Measurements from ENCODE around the gene CBFA2T2.
"Not testable (repeated sequence)": the region's sequence is repeated elsewhere in the genome, so short reads cannot be mapped to it uniquely, and the experiment has no call there.

The CBFA2T2 gene

DNA sequence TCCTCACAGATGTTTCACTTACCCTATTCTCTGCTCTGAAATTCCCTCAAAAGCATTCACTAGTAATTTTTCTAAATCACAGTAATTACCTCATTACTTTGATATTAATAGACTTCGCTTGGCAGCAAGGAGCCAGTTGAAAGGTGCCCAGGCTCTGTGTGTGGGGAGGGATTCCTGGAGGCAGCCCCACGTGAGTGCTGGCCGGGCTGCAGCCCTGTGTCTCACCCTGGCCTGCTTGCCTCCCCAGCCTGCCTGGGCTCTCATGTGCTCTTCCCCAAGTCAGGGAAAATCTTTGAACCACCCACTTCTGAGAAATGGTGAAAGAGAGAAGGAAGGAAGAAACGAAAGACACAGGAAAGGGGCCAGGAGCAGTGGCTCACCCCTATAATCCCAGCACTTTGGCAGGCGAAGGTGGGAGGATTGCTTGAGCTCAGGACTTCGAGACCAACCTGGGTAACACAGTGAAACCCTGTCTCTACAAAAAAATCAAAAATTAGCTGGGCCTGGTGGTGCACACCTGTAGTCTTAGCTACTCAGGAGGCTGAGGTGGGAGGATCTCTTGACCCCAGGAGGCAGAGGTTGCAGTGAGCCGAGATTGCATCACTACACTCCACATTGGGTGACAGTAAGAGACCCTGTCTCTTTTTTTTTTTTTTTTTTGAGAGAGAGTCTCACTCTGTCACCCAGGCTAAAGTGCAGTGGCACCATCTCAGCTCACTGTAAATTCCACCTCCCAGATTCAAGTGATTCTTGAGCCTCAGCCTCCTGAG is 26.4 kb upstream of the CBFA2T2 start:
- no peak for DNase-seq (ENCODE audit: low read depth)
- TF ChIP-seq, protein P1, sequence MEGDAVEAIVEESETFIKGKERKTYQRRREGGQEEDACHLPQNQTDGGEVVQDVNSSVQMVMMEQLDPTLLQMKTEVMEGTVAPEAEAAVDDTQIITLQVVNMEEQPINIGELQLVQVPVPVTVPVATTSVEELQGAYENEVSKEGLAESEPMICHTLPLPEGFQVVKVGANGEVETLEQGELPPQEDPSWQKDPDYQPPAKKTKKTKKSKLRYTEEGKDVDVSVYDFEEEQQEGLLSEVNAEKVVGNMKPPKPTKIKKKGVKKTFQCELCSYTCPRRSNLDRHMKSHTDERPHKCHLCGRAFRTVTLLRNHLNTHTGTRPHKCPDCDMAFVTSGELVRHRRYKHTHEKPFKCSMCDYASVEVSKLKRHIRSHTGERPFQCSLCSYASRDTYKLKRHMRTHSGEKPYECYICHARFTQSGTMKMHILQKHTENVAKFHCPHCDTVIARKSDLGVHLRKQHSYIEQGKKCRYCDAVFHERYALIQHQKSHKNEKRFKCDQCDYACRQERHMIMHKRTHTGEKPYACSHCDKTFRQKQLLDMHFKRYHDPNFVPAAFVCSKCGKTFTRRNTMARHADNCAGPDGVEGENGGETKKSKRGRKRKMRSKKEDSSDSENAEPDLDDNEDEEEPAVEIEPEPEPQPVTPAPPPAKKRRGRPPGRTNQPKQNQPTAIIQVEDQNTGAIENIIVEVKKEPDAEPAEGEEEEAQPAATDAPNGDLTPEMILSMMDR (conservative IDR thresholded peaks at IDR 0.05; ENCODE audit: low read length): no peak

DNA sequence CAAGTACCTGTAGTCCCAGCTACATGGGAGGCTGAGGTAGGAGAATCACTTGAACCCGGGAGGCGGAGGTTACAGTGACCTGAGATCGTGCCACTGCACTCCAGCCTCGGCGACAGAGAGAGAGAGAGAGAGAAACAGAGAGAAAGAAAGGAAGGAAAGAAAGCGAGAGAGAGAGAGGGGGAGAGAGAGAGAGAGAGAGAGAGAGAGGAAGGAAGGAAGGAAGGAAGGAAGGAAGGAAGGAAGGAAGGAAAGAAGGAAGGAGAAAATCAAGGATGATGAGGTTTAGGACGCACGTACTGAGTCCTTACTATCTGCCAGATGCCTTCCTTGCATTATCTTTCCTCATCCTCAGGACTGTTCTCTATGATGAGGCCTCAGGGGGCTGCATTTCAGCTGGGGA is 25.1 kb upstream of the CBFA2T2 start:
- not testable (repeated sequence) for H3K4me3 ChIP-seq (ENCODE audit: low read length)

More for the DNA sequence above, 26.4 kb upstream of the CBFA2T2 start:
- no peak overlapping the region for H3K4me3 ChIP-seq (ENCODE audit: low read length)

DNA sequence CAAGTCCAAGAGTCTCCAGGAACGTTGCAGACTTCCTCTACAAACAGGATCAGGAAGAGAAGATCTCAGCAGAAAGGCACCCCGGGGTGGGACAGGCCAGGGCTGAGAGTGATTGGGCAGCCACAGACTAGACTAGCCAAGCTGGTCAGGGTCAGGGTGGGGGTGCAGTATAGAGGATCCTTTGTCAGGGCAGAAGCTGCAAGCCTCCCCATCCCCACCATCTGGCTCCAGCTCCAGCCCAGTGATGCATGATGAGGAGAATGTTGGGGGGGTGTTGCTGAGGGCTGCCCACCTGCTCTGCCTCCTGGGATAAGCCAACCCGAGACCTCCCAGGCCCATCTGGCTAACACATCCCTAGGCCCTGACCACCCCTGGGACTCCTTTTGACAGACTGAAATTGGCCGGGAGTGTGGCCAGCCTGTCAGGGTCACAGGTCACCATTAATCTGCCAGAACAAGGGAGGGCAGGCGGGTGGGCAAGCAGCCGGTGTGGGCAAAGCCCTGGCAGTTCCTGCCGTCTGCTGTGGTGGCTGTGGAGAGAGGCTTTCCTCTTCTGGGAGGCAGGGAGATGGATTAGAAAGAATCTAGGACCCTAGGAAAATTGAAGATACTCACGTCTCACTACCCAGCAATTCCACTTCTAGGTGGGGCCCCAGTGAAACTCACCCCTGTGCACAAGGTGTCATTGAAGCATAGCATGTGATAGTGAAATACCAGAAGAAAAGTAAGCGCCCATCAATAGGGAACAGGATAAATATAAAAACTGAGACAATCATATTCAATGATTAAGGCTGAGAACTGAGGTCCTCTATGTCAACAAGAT is 24.2 kb upstream of the CBFA2T2 start:
- H3K4me3 ChIP-seq (ENCODE audit: low read length): no peak overlapping the region
- DNase-seq (ENCODE audit: low read depth): no peak
- TF ChIP-seq, protein P1 (conservative IDR thresholded peaks at IDR 0.05; ENCODE audit: low read length): no peak

More for the DNA sequence above, 25.1 kb upstream of the CBFA2T2 start:
- DNase-seq (ENCODE audit: low read depth): not testable (repeated sequence)

DNA sequence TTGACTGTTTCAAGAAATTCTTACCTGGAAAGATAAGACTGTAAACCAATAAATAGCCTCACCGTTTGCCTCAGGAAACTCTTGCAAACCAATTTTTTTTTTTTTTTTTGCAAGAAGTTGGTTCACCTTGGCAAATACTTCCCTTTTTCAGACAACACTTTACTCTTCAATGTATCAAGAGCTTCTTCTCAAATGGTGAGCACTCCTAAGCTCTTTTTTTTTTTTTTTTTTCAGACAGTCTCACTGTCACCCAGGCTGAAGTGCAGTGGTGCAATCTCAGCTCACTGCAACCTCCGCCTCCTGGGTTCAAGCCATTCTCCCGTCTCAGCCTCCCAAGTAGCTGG is 23.6 kb upstream of the CBFA2T2 start:
- TF ChIP-seq, protein P1 (conservative IDR thresholded peaks at IDR 0.05; ENCODE audit: low read length): no peak
- H3K4me3 ChIP-seq (ENCODE audit: low read length): no peak overlapping the region
- DNase-seq (ENCODE audit: low read depth): no peak

DNA sequence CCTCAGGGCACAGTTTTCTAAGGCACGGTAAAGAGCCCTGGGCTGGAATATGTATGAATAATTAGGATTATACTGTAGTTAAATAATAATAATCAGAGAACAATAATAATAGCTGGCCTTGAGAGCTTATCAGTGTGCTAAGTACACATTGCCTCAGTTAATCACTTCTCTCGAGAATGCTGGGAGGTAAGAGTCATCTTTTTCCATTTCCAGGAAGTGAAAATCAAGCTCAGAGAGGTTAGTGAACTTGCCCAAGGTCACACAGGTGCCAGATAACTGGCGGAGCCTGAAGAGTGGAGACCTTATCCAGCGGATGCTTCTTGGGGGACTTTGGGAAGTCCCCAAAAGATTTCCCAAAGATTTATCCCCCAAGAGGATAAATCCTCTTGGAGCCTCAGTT is 19.4 kb upstream of the CBFA2T2 start:
- H3K4me3 ChIP-seq (ENCODE audit: low read length): no peak overlapping the region
- TF ChIP-seq, protein P1 (conservative IDR thresholded peaks at IDR 0.05; ENCODE audit: low read length): no peak
- no peak for DNase-seq (ENCODE audit: low read depth)

DNA sequence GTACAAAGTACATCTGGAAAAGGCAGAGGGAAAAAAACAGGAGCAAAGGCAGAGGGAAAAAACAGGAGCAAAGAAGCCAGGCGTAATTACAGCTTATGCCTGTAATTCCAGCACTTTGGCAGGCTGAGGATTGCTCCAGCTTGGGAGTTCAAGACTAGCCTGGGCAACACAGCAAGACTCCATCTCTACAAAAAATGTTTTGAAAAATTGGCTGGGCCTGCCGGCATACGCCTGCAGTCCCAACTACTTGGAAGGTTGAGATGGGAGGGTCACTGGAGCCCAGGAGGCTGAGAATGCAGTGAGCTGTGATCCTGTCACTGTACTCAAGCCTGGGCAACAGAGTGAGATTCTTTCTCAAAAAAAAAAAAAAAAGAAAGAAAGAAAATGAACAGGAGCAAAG is 19.0 kb upstream of the CBFA2T2 start:
- TF ChIP-seq, protein P1 (conservative IDR thresholded peaks at IDR 0.05; ENCODE audit: low read length): no peak
- no peak overlapping the region for H3K4me3 ChIP-seq (ENCODE audit: low read length)
- no peak for DNase-seq (ENCODE audit: low read depth)

DNA sequence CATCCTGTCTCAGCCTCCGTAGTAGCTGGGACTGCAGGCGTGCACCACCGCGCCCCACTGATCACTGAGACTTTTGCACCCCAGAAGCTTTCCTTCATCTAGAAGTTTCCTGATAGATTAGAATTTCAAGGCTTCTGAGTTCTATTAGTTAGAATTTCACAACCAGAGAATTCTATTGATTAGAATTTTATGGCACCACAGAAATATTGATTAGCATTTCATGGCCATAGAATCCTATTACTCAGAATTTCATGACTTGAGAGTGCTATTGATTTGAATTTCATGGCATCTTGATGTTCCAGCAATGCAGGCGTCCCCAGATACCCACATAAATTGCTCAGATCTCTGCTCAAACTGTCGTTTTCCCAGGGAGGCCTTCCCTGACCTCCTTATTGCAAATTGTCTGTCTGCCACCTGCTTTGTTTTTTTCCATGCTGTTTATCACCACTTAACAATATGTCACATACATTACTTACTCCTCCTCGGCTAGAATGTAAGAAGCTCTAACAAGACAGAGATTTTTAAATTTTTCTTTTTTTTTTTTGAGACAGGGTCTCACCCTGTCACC is 16.9 kb upstream of the CBFA2T2 start:
- TF ChIP-seq, protein P1 (conservative IDR thresholded peaks at IDR 0.05; ENCODE audit: low read length): no peak
- H3K4me3 ChIP-seq (ENCODE audit: low read length): no peak overlapping the region
- no peak for DNase-seq (ENCODE audit: low read depth)

Measured in AG10803 (cell line).